ENCODE results near the gene HOXD9. TPM values are rescaled to one million over a fixed set of nuclear protein-coding genes. Genes with fewer than 3 reads are reported as not detected.
A peak's percentile ranks its signal among the peaks of the same experiment; 100 is the strongest.

HOXD9 gene
- total and polyA plus RNA-seq, 2 donors (not counting 3 experiments of a cell fraction or from before 2014, with no cell fraction given): 1.9 to 3.5 TPM

- Histone ChIP-seq H3K4me3 (replicated peaks in 1 of 3; ENCODE audit: insufficient read depth in 1 of 3, low read depth in 1 of 3, low read length in 3 of 3) (peak overlapping the region; percentile 73 to 91 (median 86)), H3K79me2 (ENCODE audit: control insufficient read depth, insufficient read depth, low read length) (peaks cover 61% of the 10 kb centered on the region), H2AFZ (ENCODE audit: low read depth, low read length) (no peak overlapping the region), H3K27ac (ENCODE audit: insufficient read depth, low read depth, low read length) (peak overlapping the region; percentile 73), H3K27me3 (ENCODE audit: control insufficient read depth in 2 of 2, insufficient read depth in 2 of 2, low read length in 2 of 2) (no peaks in the 10 kb centered on the region), H3K4me2 (ENCODE audit: insufficient read depth, low read length) (peak overlapping the region; percentile 99), H3K9me1 (replicated peaks; ENCODE audit: control insufficient read depth, extremely low read depth, insufficient read depth, low read length) (no peaks in the 10 kb centered on the region), H4K20me1 (replicated peaks; ENCODE audit: control insufficient read depth, extremely low read depth, insufficient read depth, low read length) (no peaks in the 10 kb centered on the region), H3K36me3 (ENCODE audit: control insufficient read depth in 2 of 2, extremely low read depth in 1 of 2, insufficient read depth in 2 of 2, low read length in 2 of 2) (no peaks in the 10 kb centered on the region), H3K9ac (replicated peaks; ENCODE audit: extremely low read depth, insufficient read depth, low read length) (peak overlapping the region; percentile 66), H3K4me1 (ENCODE audit: control insufficient read depth, extremely low read depth, insufficient read depth, low read length) (peaks cover 52% of the 10 kb centered on the region), H3K9me3 (replicated peaks; ENCODE audit: control insufficient read depth, insufficient read depth, low read length) (no peaks in the 10 kb centered on the region)
- intact Hi-C loops (cut with micrococcal nuclease): loop anchor here (1.0 kb wide), 2 partner anchors 9 to 281 kb away; partner anchors contain the start of gene HOXD8
- dilution Hi-C loops (cut with MboI; ENCODE audit: extremely low pct_ligation_motif_present, low sequenced_read_pairs): loop anchor here (25.0 kb wide), 1 partner anchor 499 kb away; no protein-coding TSS in a partner anchor
- CTCF ChIA-PET: interaction anchor here (3.1 to 9.3 kb wide), 6 partner anchors 9 to 516 kb away, joined by 8 to 338 read pairs (median 121); partner anchors contain the start of gene HOXD8
- TSS peak; percentile 24 for BruUV-seq (replicated peaks)
- FAIRE-seq (peak; percentile 43), DNase-seq (ENCODE audit: low read depth, low spot score) (peak; percentile 64)
- POLR2A ChIA-PET: interaction anchor here (1.2 kb wide), 1 partner anchor 416 kb away, joined by 3 read pairs; no protein-coding TSS in a partner anchor
- no peak for TF ChIP-seq GATA2 (IDR thresholded peaks at IDR 0.05; ENCODE audit: insufficient read depth, insufficient read length, low read depth, low read length)
- TF ChIP-seq POLR2A (IDR thresholded peaks at IDR 0.05; ENCODE audit: low read depth, low read length): no peak
- no peak for TF ChIP-seq CTCF (IDR thresholded peaks at IDR 0.05; ENCODE audit: extremely low read depth in 1 of 2, insufficient read depth in 1 of 2, low read depth in 1 of 2, low read length in 2 of 2)
- no peak for TF ChIP-seq MYC (IDR thresholded peaks at IDR 0.05; ENCODE audit: low read depth, low read length)
- no peak for TF ChIP-seq EZH2 (IDR thresholded peaks at IDR 0.05; ENCODE audit: borderline replicate concordance, low read depth, low read length, severe bottlenecking)
- TF ChIP-seq POLR2AphosphoS5 (IDR thresholded peaks at IDR 0.05; ENCODE audit: insufficient read depth, low read depth, low read length): no peak
- TF ChIP-seq JUN (IDR thresholded peaks at IDR 0.05; ENCODE audit: borderline replicate concordance, insufficient read depth, insufficient read length, low read depth): no peak
- no peak for TF ChIP-seq FOS (IDR thresholded peaks at IDR 0.05; ENCODE audit: borderline replicate concordance, insufficient read depth, low read length)
- no peak for TF ChIP-seq MAX (IDR thresholded peaks at IDR 0.05; ENCODE audit: insufficient read depth, insufficient read length)
Measured at GRCh38 chr2:176137906-176138305, 15.4 kb downstream of the HOXD9 start.

Data from endothelial cell of umbilical vein (primary cell).